GM23338 (cell line): Measurements from ENCODE around the gene ALG14. TPM values are rescaled to one million over a fixed set of nuclear protein-coding genes. Genes with fewer than 3 reads are reported as not detected.

ENCODE experiments used
- ATAC-seq: fragments of 200-7000 bp; cut with Tn5 transposase; 3 replicates; pipeline ENCODE4 v1.9.1; 2020
- DNase-seq: peaks from one replicate; pipeline ENCODE4 v3.0.0-alpha.2; 2015; ENCODE audit warnings: low spot score
- H2AFZ ChIP-seq: fragments of 200-600 bp; sonication (generic); 2 replicates; pipeline ENCODE4 v1.8.0; 2016; ENCODE audit warnings: antibody characterized with exemption, mild to moderate bottlenecking, moderate library complexity
- H3F3A ChIP-seq: fragments of 200-600 bp; sonication (generic); replicated peaks from 2 replicates; pipeline ENCODE4 v1.8.0; 2017; ENCODE audit warnings: antibody characterized with exemption, mixed run types, low read depth
- H3K27ac ChIP-seq: fragments of 200-600 bp; sonication (generic); 2 replicates; pipeline ENCODE4 v1.6.1; 2016; ENCODE audit warnings: low read depth
- H3K27me3 ChIP-seq: fragments of 200-600 bp; sonication (generic); 2 replicates; pipeline ENCODE4 v1.8.0; 2016; ENCODE audit warnings: mild to moderate bottlenecking, mixed run types, moderate library complexity; ENCODE audit not compliant: insufficient read depth
- H3K36me3 ChIP-seq: fragments of 200-600 bp; sonication (generic); 2 replicates; pipeline ENCODE4 v1.8.0; 2016; ENCODE audit warnings: mild to moderate bottlenecking; ENCODE audit not compliant: insufficient read depth
- H3K4me1 ChIP-seq: fragments of 200-600 bp; sonication (generic); 2 replicates; pipeline ENCODE4 v1.8.0; 2016; ENCODE audit warnings: mild to moderate bottlenecking, moderate library complexity; ENCODE audit not compliant: insufficient read depth
- H3K4me2 ChIP-seq: fragments of 200-600 bp; sonication (generic); 2 replicates; pipeline ENCODE4 v1.7.1; 2017; ENCODE audit warnings: mixed run types
- H3K4me3 ChIP-seq: fragments of 200-600 bp; sonication (generic); 2 replicates; pipeline ENCODE4 v1.6.1; 2016; ENCODE audit warnings: mixed run types
- H3K79me2 ChIP-seq: fragments of 200-600 bp; sonication (generic); replicated peaks from 2 replicates; pipeline ENCODE4 v1.8.0; 2017; ENCODE audit warnings: mild to moderate bottlenecking; ENCODE audit not compliant: insufficient read depth
- H3K9me2 ChIP-seq: fragments of 200-600 bp; sonication (generic); 2 replicates; pipeline ENCODE4 v1.8.0; 2017; ENCODE audit not compliant: insufficient read depth
- H4K20me1 ChIP-seq: fragments of 200-600 bp; sonication (generic); replicated peaks from 2 replicates; pipeline ENCODE4 v1.8.0; 2017; ENCODE audit warnings: mild to moderate bottlenecking; ENCODE audit not compliant: insufficient read depth
- H3K27ac Mint-ChIP-seq: 2 replicates; pipeline ENCODE4 v1.8.0; 2020; ENCODE audit warnings: inconsistent platforms, mild to moderate bottlenecking, moderate library complexity, mixed read lengths
- H3K27me3 Mint-ChIP-seq: 3 replicates; pipeline ENCODE4 v1.8.0; 2022; ENCODE audit warnings: low read depth, mild to moderate bottlenecking, moderate library complexity, mixed read lengths, inconsistent platforms; ENCODE audit not compliant: insufficient read depth, poor library complexity
- H3K36me3 Mint-ChIP-seq: 3 replicates; pipeline ENCODE4 v1.8.0; 2021; ENCODE audit warnings: low read depth, mild to moderate bottlenecking, inconsistent platforms, moderate library complexity, mixed read lengths
- H3K4me1 Mint-ChIP-seq: 3 replicates; pipeline ENCODE4 v1.8.0; 2020; ENCODE audit warnings: mild to moderate bottlenecking, inconsistent platforms, mixed read lengths
- H3K4me3 Mint-ChIP-seq: 3 replicates; pipeline ENCODE4 v1.8.0; 2021; ENCODE audit warnings: moderate library complexity, mild to moderate bottlenecking, inconsistent platforms, mixed read lengths
- H3K9me3 Mint-ChIP-seq: 3 replicates; pipeline ENCODE4 v1.8.0; 2020; ENCODE audit warnings: moderate library complexity, mild to moderate bottlenecking, inconsistent platforms, mixed read lengths
- CREB1 ChIP-seq: fragments of 250-450 bp; sonication (Bioruptor Pico); IDR thresholded peaks from 2 replicates; pipeline ENCODE4 v1.5.0; 2020; ENCODE audit warnings: low read depth, mild to moderate bottlenecking, moderate library complexity
- CTCF ChIP-seq, 2 experiments: fragments of 200-600 bp in 1 of 2; sonication (generic) in 1 of 2; conservative IDR thresholded peaks; 2 replicates each; pipeline versions ENCODE4 v1.5.1 to v1.6.1; 2016 to 2017; ENCODE audit warnings: antibody characterized with exemption in 2 of 2, low read depth in 2 of 2, mild to moderate bottlenecking in 2 of 2, moderate library complexity in 1 of 2
- ETS1 ChIP-seq: IDR thresholded peaks from 2 replicates; pipeline ENCODE4 v1.6.1; 2016; ENCODE audit warnings: antibody characterized with exemption
- EZH2 ChIP-seq: fragments of 200-600 bp; sonication (generic); IDR thresholded peaks from one replicate; pipeline ENCODE4 v1.8.0; 2017; ENCODE audit warnings: antibody characterized with exemption, mild to moderate bottlenecking, low read depth; ENCODE audit not compliant: unreplicated experiment
- EZH2phosphoT487 ChIP-seq: fragments of 200-600 bp; sonication (generic); IDR thresholded peaks from one replicate; pipeline ENCODE4 v1.8.1; 2018; ENCODE audit warnings: antibody characterized with exemption; ENCODE audit not compliant: unreplicated experiment
- JUNB ChIP-seq: IDR thresholded peaks from one replicate; pipeline ENCODE4 v1.6.1; 2016; ENCODE audit warnings: antibody characterized with exemption; ENCODE audit not compliant: unreplicated experiment
- NANOG ChIP-seq: IDR thresholded peaks from 2 replicates; pipeline ENCODE4 v1.6.1; 2016; ENCODE audit warnings: antibody characterized with exemption, borderline replicate concordance
- POLR2AphosphoS5 ChIP-seq: IDR thresholded peaks from 2 replicates; pipeline ENCODE4 v1.6.1; 2016; ENCODE audit warnings: antibody characterized with exemption, low read depth
- REST ChIP-seq: IDR thresholded peaks from one replicate; pipeline ENCODE4 v1.6.1; 2018; ENCODE audit warnings: antibody characterized with exemption; ENCODE audit not compliant: unreplicated experiment
- STAT1 ChIP-seq: IDR thresholded peaks from one replicate; pipeline ENCODE4 v1.6.1; 2016; ENCODE audit warnings: antibody characterized with exemption; ENCODE audit not compliant: unreplicated experiment
- ZNF114 ChIP-seq: fragments of 250-450 bp; sonication (Bioruptor Pico); IDR thresholded peaks from 2 replicates; pipeline ENCODE4 v1.5.0; 2020; ENCODE audit warnings: mild to moderate bottlenecking, moderate library complexity
- ZNF331 ChIP-seq: fragments of 250-450 bp; sonication (Bioruptor Pico); IDR thresholded peaks from 2 replicates; pipeline ENCODE4 v1.5.0; 2020; ENCODE audit warnings: low read depth, mild to moderate bottlenecking, moderate library complexity
- ZNF462 ChIP-seq: fragments of 250-450 bp; sonication (Bioruptor Pico); IDR thresholded peaks from 2 replicates; pipeline ENCODE4 v1.5.0; 2020; ENCODE audit warnings: mild to moderate bottlenecking, moderate library complexity
- polyA plus RNA-seq: library from polyadenylated mRNA; unstranded; fragments of >200 nt; fragmentation: Nextera tagmentation; extraction: Ambion mirVana; gene quantifications from 2 replicates; pipeline ENCODE4 v1.2.1, GENCODE V29; 2016
- total RNA-seq: library from RNA; depleted of rRNA; stranded (reverse); fragments of >200 nt; shearing (Covaris generic); gene quantifications from 2 replicates; pipeline ENCODE4 v1.2.3, GENCODE V29; 2014

The ALG14 gene
- total and polyA plus RNA-seq, 2 experiments from 2014 or later: 0.42 to 2.8 TPM

GRCh38 chr1:94935476-94935875, 137.3 kb downstream of the ALG14 start:
- Histone ChIP-seq H3K4me3 (no peak overlapping the region), H3F3A (no peaks in the 10 kb centered on the region), H3K4me1 (peaks cover 34% of the 10 kb centered on the region), H3K27ac (no peak overlapping the region; the same call in 1 of the 2 replicates), H2AFZ (no peak overlapping the region), H3K27me3 (no peaks in the 10 kb centered on the region), H3K9me2 (peaks cover 6% of the 10 kb centered on the region; the same call in 1 of the 2 replicates), H3K36me3 (no peaks in the 10 kb centered on the region), H4K20me1 (no peaks in the 10 kb centered on the region), H3K79me2 (peaks cover 4% of the 10 kb centered on the region), H3K4me2 (no peak overlapping the region)
- Mint-ChIP-seq H3K27ac (peak overlapping the region; percentile 3; the same call in 1 of the 2 replicates), H3K4me3 (no peak overlapping the region), H3K9me3 (no peaks in the 10 kb centered on the region; the same call in 2 of the 3 replicates), H3K36me3 (peaks cover 11% of the 10 kb centered on the region; the same call in 1 of the 3 replicates), H3K4me1 (peaks cover 28% of the 10 kb centered on the region), H3K27me3 (peaks cover 4% of the 10 kb centered on the region)
- no peak for TF ChIP-seq STAT1
- no peak for TF ChIP-seq EZH2phosphoT487
- no peak for TF ChIP-seq CTCF (conservative IDR thresholded peaks at IDR 0.05; ENCODE audit: low read depth in 2 of 2)
- TF ChIP-seq CREB1 (CRISPR knock-in tag): no peak
- TF ChIP-seq ZNF114: no peak
- no peak for TF ChIP-seq REST
- TF ChIP-seq POLR2AphosphoS5: no peak
- TF ChIP-seq NANOG: no peak
- no peak for TF ChIP-seq ZNF462
- no peak for TF ChIP-seq JUNB
- no peak for TF ChIP-seq EZH2
- no peak for TF ChIP-seq ETS1
- TF ChIP-seq ZNF331 (CRISPR knock-in tag): no peak
- no peak for DNase-seq
- no peak for ATAC-seq
